Measurements from ENCODE around the gene NLGN1. TPM values are rescaled to one million over a fixed set of nuclear protein-coding genes. Genes with fewer than 3 reads are reported as not detected.
"Not testable (repeated sequence)": the region's sequence is repeated elsewhere in the genome, so short reads cannot be mapped to it uniquely, and the experiment has no call there.

Gene NLGN1
- total RNA-seq, 2 donors from 2014 or later: 0.36 to 11.7 TPM

DNA sequence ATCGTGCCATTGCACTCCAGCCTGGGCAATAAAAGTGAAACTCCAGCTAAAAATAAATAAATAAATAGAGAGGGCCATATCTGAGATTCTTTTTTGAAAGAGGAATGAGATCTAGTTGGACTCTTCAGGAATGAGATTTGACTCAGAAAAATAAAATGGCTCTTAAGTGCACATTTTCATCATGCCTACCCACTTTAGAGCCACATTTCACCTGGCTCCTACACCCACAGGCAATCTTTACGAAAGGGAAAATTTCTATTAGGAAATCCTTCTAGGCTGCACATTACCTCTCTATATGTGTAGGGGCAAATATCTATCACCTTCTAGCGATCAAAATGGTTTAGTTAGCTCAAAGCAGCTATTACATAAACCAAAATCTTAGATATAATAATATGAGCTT, 16.9 kb upstream of the NLGN1 start:
- intact Hi-C loops (cut with DNase I): no loop called here
- no peaks in the 10 kb centered on the region for H3K9me3 ChIP-seq
- no peaks in the 10 kb centered on the region for H3K27me3 ChIP-seq (replicated peaks; ENCODE audit: insufficient read depth)
- DNase-seq (ENCODE audit: low spot score): no peak
- WGBS: 92% methylated on average over 3 of the region's 3 CpGs
- H3K36me3 ChIP-seq: no peaks in the 10 kb centered on the region
- no peak overlapping the region for H3K27ac ChIP-seq
- TF ChIP-seq CTCF (IDR thresholded peaks at IDR 0.05): no peak
- no peak for TF ChIP-seq POLR2AphosphoS5 (IDR thresholded peaks at IDR 0.05)
- no peak for TF ChIP-seq POLR2A (IDR thresholded peaks at IDR 0.05)
- no peak overlapping the region for H3K4me3 ChIP-seq
- no peaks in the 10 kb centered on the region for H3K4me1 ChIP-seq (replicated peaks)

DNA sequence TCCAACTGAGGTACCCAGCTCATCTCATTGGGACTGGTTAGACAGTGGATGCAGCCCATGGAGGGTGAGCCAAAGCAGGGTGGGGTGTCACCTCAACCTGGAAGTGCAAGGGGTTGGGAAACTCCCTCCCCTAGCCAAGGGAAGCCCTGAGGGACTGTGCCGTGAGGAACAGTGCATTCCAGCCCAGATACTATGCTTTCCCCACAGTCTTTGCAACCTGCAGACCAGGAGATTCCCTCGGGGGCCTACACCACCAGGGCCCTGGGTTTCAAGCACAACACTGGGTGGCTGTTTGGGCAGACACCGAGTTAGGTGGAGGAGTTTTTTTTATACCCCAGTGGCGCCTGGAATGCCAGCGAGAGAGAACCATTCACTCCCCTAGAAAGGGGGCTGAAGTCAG, 15.6 kb upstream of the NLGN1 start:
- H3K27me3 ChIP-seq (replicated peaks; ENCODE audit: insufficient read depth); H3K4me1 ChIP-seq (replicated peaks); H3K27ac ChIP-seq; DNase-seq (ENCODE audit: low spot score); H3K9me3 ChIP-seq; H3K36me3 ChIP-seq; H3K4me3 ChIP-seq; intact Hi-C loops (cut with DNase I): not testable (repeated sequence)
- WGBS: 80% methylated on average over 5 of the region's 5 CpGs

- peak overlapping the region; percentile 87 to 90 for H3K27ac ChIP-seq
- no peak for DNase-seq (ENCODE audit: low spot score)
- intact Hi-C loops (cut with DNase I): no loop called here
- WGBS: 2% methylated on average over 10 of the region's 10 CpGs
- H3K4me3 ChIP-seq: peak overlapping the region; percentile 54 to 73
- H3K36me3 ChIP-seq: no peaks in the 10 kb centered on the region
- no peak for TF ChIP-seq POLR2A (IDR thresholded peaks at IDR 0.05)
- no peak for TF ChIP-seq POLR2AphosphoS5 (IDR thresholded peaks at IDR 0.05)
- TF ChIP-seq CTCF (IDR thresholded peaks at IDR 0.05): no peak
- no peaks in the 10 kb centered on the region for H3K27me3 ChIP-seq (replicated peaks; ENCODE audit: insufficient read depth)
- no peaks in the 10 kb centered on the region for H3K4me1 ChIP-seq (replicated peaks)
- H3K9me3 ChIP-seq: no peaks in the 10 kb centered on the region
These were observed 2.5 kb upstream of the NLGN1 start for GRCh38 chr3:173395073-173395411.

- WGBS: under 1% methylated on average over 57 of the region's 71 CpGs
- Histone ChIP-seq H3K36me3 (no peaks in the 10 kb centered on the region), H3K27me3 (replicated peaks; ENCODE audit: insufficient read depth) (no peaks in the 10 kb centered on the region), H3K4me3 (peak overlapping the region; percentile 54 to 73), H3K27ac (peak overlapping the region; percentile 87 to 90), H3K9me3 (no peaks in the 10 kb centered on the region), H3K4me1 (replicated peaks) (no peaks in the 10 kb centered on the region)
- peak; percentile 88 for DNase-seq (ENCODE audit: low spot score)
- TF ChIP-seq POLR2AphosphoS5 (IDR thresholded peaks at IDR 0.05): peak; percentile 85
- peak in 2 of 4 experiments; percentile 16 to 29 for TF ChIP-seq CTCF (IDR thresholded peaks at IDR 0.05)
- TF ChIP-seq POLR2A (IDR thresholded peaks at IDR 0.05): peak; percentile 60
- intact Hi-C loops (cut with DNase I): no loop called here
These were observed 1.9 kb upstream of the NLGN1 start for GRCh38 chr3:173395412-173396181.

- Histone ChIP-seq H3K9me3 (no peaks in the 10 kb centered on the region), H3K27me3 (replicated peaks; ENCODE audit: insufficient read depth) (no peaks in the 10 kb centered on the region), H3K4me3 (peak overlapping the region; percentile 54 to 73), H3K4me1 (replicated peaks) (no peaks in the 10 kb centered on the region), H3K27ac (peak overlapping the region; percentile 87 to 90), H3K36me3 (no peaks in the 10 kb centered on the region)
- peak; percentile 11 for DNase-seq (ENCODE audit: low spot score)
- TF ChIP-seq CTCF (IDR thresholded peaks at IDR 0.05) (no peak), POLR2AphosphoS5 (IDR thresholded peaks at IDR 0.05) (no peak), POLR2A (IDR thresholded peaks at IDR 0.05) (no peak)
- intact Hi-C loops (cut with DNase I): no loop called here
- WGBS: under 1% methylated on average over 29 of the region's 29 CpGs
These were observed 1.1 kb upstream of the NLGN1 start for GRCh38 chr3:173396191-173397041.
